GM12878 (cell line): ENCODE measurements around the gene ME1. TPM values are rescaled to one million over a fixed set of nuclear protein-coding genes. Genes with fewer than 3 reads are reported as not detected.

Experiments
- CBX3 ChIP-seq: fragments of 200-600 bp; sonication (generic); IDR thresholded peaks from 2 replicates; pipeline ENCODE4 v1.6.1; 2016; ENCODE audit warnings: low read depth, borderline replicate concordance
- CEBPZ ChIP-seq: fragments of 150-350 bp; IDR thresholded peaks from 2 replicates; pipeline ENCODE4 v1.6.1; 2016; ENCODE audit warnings: low read depth, low read length
- CTCF ChIP-seq, 3 experiments: IDR thresholded peaks in 2 of 3; conservative IDR thresholded peaks in 1 of 3; 2 replicates each; pipeline ENCODE4 v1.5.1; 2011; ENCODE audit warnings: low read depth in 3 of 3, low read length in 3 of 3, mild to moderate bottlenecking in 3 of 3, control low read depth in 2 of 3, moderate library complexity in 2 of 3, inconsistent platforms in 1 of 3, mixed read lengths in 1 of 3; ENCODE audit not compliant: control insufficient read depth in 2 of 3, insufficient read depth in 1 of 3; ENCODE audit errors: extremely low read depth in 1 of 3
- E2F4 ChIP-seq: IDR thresholded peaks from 2 replicates; pipeline ENCODE4 v1.6.1; 2012; ENCODE audit warnings: low read depth, low read length, improper control_type of control experiment
- FOXM1 ChIP-seq: IDR thresholded peaks from 2 replicates; pipeline ENCODE4 v1.6.1; 2012; ENCODE audit warnings: low read depth, mild to moderate bottlenecking, inconsistent platforms, low read length, moderate library complexity
- HCFC1 ChIP-seq: fragments of 150-350 bp; IDR thresholded peaks from 2 replicates; pipeline ENCODE4 v1.6.1; 2014; ENCODE audit warnings: low read length
- KAT2A ChIP-seq: conservative IDR thresholded peaks from 2 replicates; pipeline ENCODE4 v1.6.1; 2011; ENCODE audit warnings: low read depth, low read length; ENCODE audit not compliant: control insufficient read depth
- LARP7 ChIP-seq: fragments of 450-650 bp; IDR thresholded peaks from 2 replicates; pipeline ENCODE4 v1.6.1; 2017; ENCODE audit warnings: mild to moderate bottlenecking
- MEF2A ChIP-seq: IDR thresholded peaks from 2 replicates; pipeline ENCODE4 v1.6.1; 2011; ENCODE audit warnings: low read depth, mild to moderate bottlenecking, low read length, moderate library complexity; ENCODE audit not compliant: insufficient read depth
- MEF2B ChIP-seq: fragments of 450-650 bp; IDR thresholded peaks from 2 replicates; pipeline ENCODE4 v1.6.1; 2018; ENCODE audit warnings: mild to moderate bottlenecking, moderate library complexity; ENCODE audit not compliant: partially characterized antibody, poor library complexity, severe bottlenecking
- MYB ChIP-seq: fragments of 150-350 bp; IDR thresholded peaks from 2 replicates; pipeline ENCODE4 v1.6.1; 2014; ENCODE audit warnings: mild to moderate bottlenecking, low read depth, low read length, borderline replicate concordance
- RELA ChIP-seq: fragments of 450-650 bp; IDR thresholded peaks from 2 replicates; pipeline ENCODE4 v1.8.0; 2014; ENCODE audit warnings: borderline replicate concordance; ENCODE audit not compliant: partially characterized antibody
- SMAD5 ChIP-seq: IDR thresholded peaks from 2 replicates; pipeline ENCODE4 v1.6.1; 2016; ENCODE audit warnings: antibody characterized with exemption, low read depth
- SPI1 ChIP-seq: IDR thresholded peaks from 2 replicates; pipeline ENCODE4 v1.6.1; 2011; ENCODE audit warnings: low read depth, mild to moderate bottlenecking, low read length, moderate library complexity, borderline replicate concordance; ENCODE audit not compliant: insufficient read depth
- YY1 ChIP-seq: IDR thresholded peaks from 2 replicates; pipeline ENCODE4 v1.6.1; 2011; ENCODE audit warnings: low read depth, mild to moderate bottlenecking, low read length
- ZNF24 ChIP-seq: fragments of 450-650 bp; IDR thresholded peaks from 2 replicates; pipeline ENCODE4 v1.6.1; 2017; ENCODE audit warnings: antibody characterized with exemption, mild to moderate bottlenecking
- ZNF384 ChIP-seq: IDR thresholded peaks from 2 replicates; pipeline ENCODE4 v1.6.1; 2012; ENCODE audit warnings: low read depth, mild to moderate bottlenecking, low read length, improper control_type of control experiment, borderline replicate concordance
- ZNF592 ChIP-seq: fragments of 450-650 bp; IDR thresholded peaks from 2 replicates; pipeline ENCODE4 v1.6.1; 2017; ENCODE audit warnings: mild to moderate bottlenecking, moderate library complexity
- polyA plus RNA-seq, 11 experiments: library from polyadenylated mRNA; depleted of rRNA in 4 of 11; unstranded in 6 of 11; stranded (reverse) in 5 of 11; fragments of >200 nt; fragmentation: Nextera tagmentation in 4 of 11; fragmentation: Illumina TruSeq in 1 of 11; extraction: Ambion mirVana in 4 of 11; extraction: Trizol in 1 of 11; gene quantifications; 1 replicate in 1 of 11; 2 replicates in 10 of 11; pipeline versions ENCODE4 v1.2.1 to v1.2.3, GENCODE V29; 2011 to 2016; ENCODE audit warnings: inconsistent platforms in 2 of 11, missing spikeins in 2 of 11, low read depth in 1 of 11
- total RNA-seq, 4 experiments: library from RNA; depleted of rRNA in 3 of 4; stranded (reverse); fragments of >200 nt in 3 of 4; fragmentation: Illumina TruSeq in 1 of 4; extraction: Trizol in 1 of 4; gene quantifications; 2 replicates each; pipeline versions ENCODE4 v1.2.1 to v1.2.3, GENCODE V29; 2013 to 2021

Gene ME1
- total and polyA plus RNA-seq, 10 of the 15 experiments (the other 5 are each of a cell fraction or from before 2014, with no cell fraction given): 3.6 to 11.8 (median 8.4) TPM

GRCh38 chr6:83215131-83216047 is 215.5 kb downstream of the ME1 start (continued):
- TF ChIP-seq ZNF592 (0 out of 2 replicates have a peak, but pooled peaks have one; percentile 29), SPI1 (no peak), MYB (no peak), ZNF384 (no peak), FOXM1 (no peak), MEF2B (peak; percentile 88), E2F4 (no peak), ZNF24 (no peak), RELA (no peak), CTCF (IDR thresholded peaks at IDR 0.05 in 2 of 3, conservative IDR thresholded peaks at IDR 0.05 in 1 of 3; ENCODE audit: control insufficient read depth in 2 of 3, extremely low read depth in 1 of 3, insufficient read depth in 1 of 3, low read depth in 3 of 3, low read length in 3 of 3) (peak; percentile 81 to 91 (median 90)), KAT2A (no peak), LARP7 (no peak), CEBPZ (no peak), HCFC1 (no peak), SMAD5 (no peak), MEF2A (0 out of 2 replicates have a peak, but pooled peaks have one; percentile 31), YY1 (peak; percentile 83; the same call in 1 of the 2 replicates), CBX3 (no peak)
